Aorta (tissue), 5 donors: ENCODE data around the gene ADGRD2. TPM values are rescaled to one million over a fixed set of nuclear protein-coding genes. Genes with fewer than 3 reads are reported as not detected.
A peak's percentile ranks its signal among the peaks of the same experiment; 100 is the strongest.

ENCODE experiments used
- ATAC-seq: fragments of 200-7000 bp; cut with Tn5 transposase; one replicate; pipeline ENCODE4 v1.9.1; 2022; ENCODE audit warnings: moderate library complexity; ENCODE audit not compliant: low FRiP score
- DNase-seq, 2 donors: peaks; one replicate each; pipeline ENCODE4 v3.0.0-alpha.2; 2020
- H3K27ac ChIP-seq, 2 donors: one replicate each; pipeline ENCODE4 v1.5.1; 2013; ENCODE audit warnings: low read length in 2 of 2, mild to moderate bottlenecking in 2 of 2, moderate library complexity in 2 of 2, control low read depth in 1 of 2, inconsistent platforms in 1 of 2, low read depth in 1 of 2
- H3K27me3 ChIP-seq, 2 donors: one replicate each; pipeline ENCODE4 v1.6.1; 2013; ENCODE audit warnings: control low read depth in 1 of 2, low read length in 1 of 2, mild to moderate bottlenecking in 1 of 2, moderate library complexity in 1 of 2; ENCODE audit not compliant: insufficient read depth in 2 of 2, control insufficient read depth in 1 of 2
- H3K36me3 ChIP-seq, 2 donors: one replicate each; pipeline ENCODE4 v1.6.1; 2013; ENCODE audit warnings: control low read depth in 1 of 2, low read length in 1 of 2, mild to moderate bottlenecking in 1 of 2; ENCODE audit not compliant: insufficient read depth in 2 of 2, control insufficient read depth in 1 of 2
- H3K4me1 ChIP-seq, 2 donors: one replicate each; pipeline ENCODE4 v1.6.1; 2013; ENCODE audit warnings: low read length in 2 of 2, control low read depth in 1 of 2, mild to moderate bottlenecking in 1 of 2, moderate library complexity in 1 of 2; ENCODE audit not compliant: insufficient read depth in 2 of 2, control insufficient read depth in 1 of 2
- H3K4me3 ChIP-seq, 2 donors: one replicate each; pipeline ENCODE4 v1.5.1; 2013; ENCODE audit warnings: low read length in 2 of 2, control low read depth in 1 of 2, mild to moderate bottlenecking in 1 of 2
- H3K9me3 ChIP-seq: one replicate; pipeline ENCODE4 v1.6.1; 2013; ENCODE audit warnings: mild to moderate bottlenecking, low read length; ENCODE audit not compliant: control insufficient read depth
- WGBS, 2 donors: extraction: QIAGEN DNeasy Blood & Tissue Kit; methylation state at CpG; one replicate each; pipeline ENCODE4 v1.1.7; 2013; 5-methylcytosine and 5-hydroxymethylcytosine counted together
- intact Hi-C, 2 donors: fragments of 100-400 bp; cut with DNase I; formaldehyde crosslinking; loops; one replicate each; pipeline versions ENCODE4 v1.14.2 to v1.15.0; 2022
- polyA plus RNA-seq, 2 donors: library from polyadenylated mRNA; stranded (reverse); fragments of 200-250 nt; gene quantifications; one replicate each; pipeline ENCODE4 v1.2.3, GENCODE V29; 2013
- total RNA-seq, 2 donors: library from RNA; stranded (reverse); fragmentation: NEBNext Ultra II Directional; extraction: Animal tissue kit (Norgen Biotek cat#: 25700); gene quantifications; one replicate each; pipeline ENCODE4 v1.2.1, GENCODE V29; 2021
- donor health status: healthy with polysubstance abuse.
- donor health status: Bipolar disorder and iron deficiency.
- donor health status: DM: no; HTN: no; CAD: no.
- donor health status: DM: no; HTN: no; CAD: no.
- donor health status: DM: yes; HTN: yes; CAD: no.

Gene ADGRD2
- total and polyA plus RNA-seq, 4 donors: not detected

DNA sequence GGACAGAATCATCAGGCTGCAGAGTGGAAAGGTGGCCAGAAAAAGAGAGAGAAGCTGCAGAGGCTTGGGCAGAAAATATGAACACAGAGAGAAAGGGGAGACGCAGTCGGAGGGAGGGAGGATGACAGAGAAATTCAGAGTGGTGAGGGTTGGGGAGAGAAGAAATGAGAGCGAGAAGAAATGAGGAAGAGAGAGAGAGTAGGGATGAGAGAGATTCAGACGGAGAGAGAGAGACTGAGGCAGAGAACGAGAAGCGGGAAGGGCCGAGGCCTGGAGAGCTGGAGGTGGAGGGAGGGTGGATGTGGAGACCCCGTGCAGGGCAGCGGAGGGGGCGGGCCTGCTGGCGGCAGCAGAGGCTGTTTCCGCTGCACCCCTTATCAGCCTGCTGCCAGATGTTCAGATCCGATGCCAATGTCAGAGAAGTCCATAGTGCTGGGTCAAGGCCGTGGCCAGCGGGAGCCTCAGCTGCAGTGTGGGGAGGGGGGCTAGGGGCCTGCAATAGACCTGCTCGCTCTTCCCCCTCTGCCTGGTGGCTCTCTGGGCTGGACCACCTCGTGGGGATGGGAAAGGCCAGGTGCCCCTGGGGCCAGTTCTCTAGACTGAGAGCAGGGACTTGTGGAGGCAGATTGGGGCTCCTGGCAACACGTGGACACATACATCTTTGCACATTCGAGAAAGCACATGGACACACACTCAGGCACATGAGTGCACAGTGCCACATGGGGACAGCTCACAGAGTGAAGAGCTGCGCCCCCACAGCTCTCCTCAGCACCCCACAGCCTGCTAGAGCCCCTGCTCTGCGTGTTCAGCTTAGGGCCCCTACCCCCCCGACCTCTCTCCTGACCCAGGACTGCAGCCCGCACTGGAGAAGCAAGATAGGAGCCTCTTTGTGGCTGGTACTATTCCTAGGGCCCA is 61.9 kb downstream of the ADGRD2 start:
- WGBS, 2 donors: 68 to 70% methylated on average over 20 to 23 of the region's 23 CpGs
- intact Hi-C loops: no loop called here
- ATAC-seq: no peak

GRCh38 chr9:124512806-124513204 is 62.6 kb downstream of the ADGRD2 start:
- ATAC-seq (no peak), DNase-seq (no peak)
- 88 to 93% methylated on average over 8 to 9 of the region's 9 CpGs for WGBS, 2 donors
- H3K36me3 ChIP-seq: no peaks in the 10 kb centered on the region
- H3K4me1 ChIP-seq: no peaks in the 10 kb centered on the region
- H3K27ac ChIP-seq: no peak overlapping the region
- intact Hi-C loops: no loop called here
- no peak overlapping the region for H3K4me3 ChIP-seq
- H3K27me3 ChIP-seq: no peaks in the 10 kb centered on the region
- H3K9me3 ChIP-seq: no peaks in the 10 kb centered on the region

More for the DNA sequence above, 61.9 kb downstream of the ADGRD2 start:
- Histone ChIP-seq H3K27ac (no peak overlapping the region), H3K4me1 (no peaks in the 10 kb centered on the region), H3K4me3 (no peak overlapping the region), H3K27me3 (no peaks in the 10 kb centered on the region), H3K9me3 (no peaks in the 10 kb centered on the region), H3K36me3 (no peaks in the 10 kb centered on the region)
- no peak for DNase-seq

- WGBS, 2 donors: 20 to 22% methylated on average over 4 to 5 of the region's 5 CpGs
- DNase-seq: peak in 1 of 2 donors; percentile 48
- no peak for ATAC-seq
Observed at GRCh38 chr9:124513376-124513994, 63.2 kb downstream of the ADGRD2 start.

GRCh38 chr9:124514125-124514524 is 63.9 kb downstream of the ADGRD2 start:
- Histone ChIP-seq H3K27ac (no peak overlapping the region), H3K9me3 (no peaks in the 10 kb centered on the region), H3K4me1 (no peaks in the 10 kb centered on the region), H3K36me3 (no peaks in the 10 kb centered on the region), H3K4me3 (no peak overlapping the region), H3K27me3 (no peaks in the 10 kb centered on the region)
- intact Hi-C loops: no loop called here
- DNase-seq: no peak
- ATAC-seq: no peak
- WGBS, 2 donors: 78 to 83% methylated on average over 4 of the region's 4 CpGs

More at GRCh38 chr9:124513376-124513994, 63.2 kb downstream of the ADGRD2 start:
- Histone ChIP-seq H3K27me3 (no peaks in the 10 kb centered on the region), H3K4me1 (no peaks in the 10 kb centered on the region), H3K4me3 (no peak overlapping the region), H3K9me3 (no peaks in the 10 kb centered on the region), H3K27ac (no peak overlapping the region), H3K36me3 (no peaks in the 10 kb centered on the region)
- intact Hi-C loops: no loop called here

DNA sequence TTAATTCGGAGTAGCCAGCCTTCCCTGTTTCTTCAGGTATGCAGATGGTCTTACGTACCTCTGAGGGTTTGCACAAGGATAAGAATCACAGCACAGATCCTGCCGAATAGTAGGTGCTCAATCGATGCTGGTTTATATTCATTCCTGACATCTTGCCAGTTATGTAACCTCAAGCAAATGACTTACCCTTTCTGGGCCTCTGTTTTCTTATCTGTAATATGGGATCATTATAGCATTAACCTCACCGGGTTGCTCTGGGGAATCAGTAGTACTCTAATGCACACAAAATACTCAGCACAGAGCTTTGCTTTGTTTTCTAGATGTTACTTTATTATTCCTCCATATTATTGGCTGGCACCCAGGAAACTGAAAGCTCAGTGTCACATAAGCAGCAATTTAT is 64.6 kb downstream of the ADGRD2 start:
- Histone ChIP-seq H3K27me3 (no peaks in the 10 kb centered on the region), H3K9me3 (no peaks in the 10 kb centered on the region), H3K27ac (no peak overlapping the region), H3K36me3 (no peaks in the 10 kb centered on the region), H3K4me1 (no peaks in the 10 kb centered on the region), H3K4me3 (no peak overlapping the region)
- ATAC-seq (no peak), DNase-seq (no peak)
- intact Hi-C loops: no loop called here
- 79 to 82% methylated on average over 5 of the region's 5 CpGs for WGBS, 2 donors

DNA sequence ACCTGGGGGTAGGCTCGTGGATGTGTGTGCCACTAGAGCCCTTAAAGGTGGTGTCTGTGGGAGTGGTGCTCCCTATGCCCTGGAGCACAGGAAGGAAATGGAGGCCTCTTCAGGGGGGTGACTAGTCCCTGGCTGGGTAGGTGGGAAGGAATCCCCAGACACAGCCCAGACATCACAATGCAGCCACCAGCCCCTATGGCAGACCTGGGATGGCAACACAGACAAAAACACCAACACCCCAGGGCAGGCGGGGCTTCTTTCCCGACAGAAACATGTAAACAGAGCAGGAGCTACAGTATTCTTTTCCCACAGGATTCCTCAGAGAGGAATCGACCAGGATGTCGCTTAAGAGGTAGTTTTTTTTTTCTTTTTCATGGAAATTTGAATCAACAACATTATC is 67.3 kb downstream of the ADGRD2 start:
- no peak for ATAC-seq
- H3K4me3 ChIP-seq: no peak overlapping the region
- no peak for DNase-seq
- H3K4me1 ChIP-seq: no peaks in the 10 kb centered on the region
- H3K27me3 ChIP-seq: no peaks in the 10 kb centered on the region
- H3K36me3 ChIP-seq: no peaks in the 10 kb centered on the region
- WGBS, 2 donors: 86 to 88% methylated on average over 5 of the region's 5 CpGs
- no peak overlapping the region for H3K27ac ChIP-seq
- H3K9me3 ChIP-seq: no peaks in the 10 kb centered on the region
- intact Hi-C loops: no loop called here

DNA sequence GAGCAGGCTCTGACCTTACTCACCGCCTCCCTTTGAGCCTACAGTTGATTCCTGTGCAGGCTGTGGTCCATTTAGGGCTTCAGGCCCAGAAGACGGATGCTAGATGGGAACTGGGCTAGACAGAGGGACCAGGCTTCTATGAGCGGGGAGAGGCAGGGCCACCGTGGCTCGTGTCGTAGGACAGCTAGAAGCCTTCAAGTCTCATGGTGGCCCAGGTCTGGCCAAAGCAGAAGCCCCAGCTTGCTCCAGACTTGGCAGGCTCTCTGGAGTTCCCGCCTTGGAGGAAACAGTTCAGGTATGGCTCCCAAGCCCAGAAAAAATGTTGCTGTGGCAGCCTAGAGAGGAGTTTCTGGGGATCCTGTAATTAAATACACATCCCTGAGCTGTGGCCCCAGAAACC is 67.9 kb downstream of the ADGRD2 start:
- DNase-seq (no peak), ATAC-seq (no peak)
- Histone ChIP-seq H3K9me3 (no peaks in the 10 kb centered on the region), H3K4me1 (no peaks in the 10 kb centered on the region), H3K36me3 (no peaks in the 10 kb centered on the region), H3K27me3 (no peaks in the 10 kb centered on the region), H3K27ac (no peak overlapping the region), H3K4me3 (no peak overlapping the region)
- intact Hi-C loops: no loop called here
- WGBS, 2 donors: 93 to 97% methylated on average over 7 of the region's 7 CpGs

GRCh38 chr9:124520206-124520596 is 70.0 kb downstream of the ADGRD2 start:
- intact Hi-C loops: no loop called here
- no peak overlapping the region for H3K4me3 ChIP-seq
- no peaks in the 10 kb centered on the region for H3K9me3 ChIP-seq
- 70 to 73% methylated on average over 7 of the region's 7 CpGs for WGBS, 2 donors
- H3K27ac ChIP-seq: no peak overlapping the region
- H3K4me1 ChIP-seq: no peaks in the 10 kb centered on the region
- no peaks in the 10 kb centered on the region for H3K27me3 ChIP-seq
- ATAC-seq (no peak), DNase-seq (no peak)
- H3K36me3 ChIP-seq: no peaks in the 10 kb centered on the region

DNA sequence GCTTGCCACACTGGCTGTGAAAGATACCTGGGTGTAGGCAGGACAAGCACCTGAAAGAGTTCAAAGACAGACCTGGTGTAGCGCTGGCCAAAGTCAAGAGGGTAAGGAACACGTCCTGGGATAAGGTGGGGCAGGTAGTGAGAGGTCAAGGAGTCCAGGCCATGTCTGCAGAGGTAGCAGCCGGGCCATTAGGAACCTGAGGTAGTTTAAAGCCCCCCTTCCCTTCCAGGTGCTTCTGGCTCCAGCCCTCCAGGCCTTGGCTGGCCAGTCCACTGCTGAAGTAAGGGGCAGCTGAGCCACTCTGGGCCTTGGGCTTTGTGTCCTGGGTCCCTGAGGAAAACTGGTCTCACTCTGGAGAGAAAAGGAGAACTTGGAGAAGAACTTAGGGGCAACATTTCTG is 70.9 kb downstream of the ADGRD2 start:
- ATAC-seq: no peak

More for the DNA sequence above, 70.9 kb downstream of the ADGRD2 start:
- no peaks in the 10 kb centered on the region for H3K4me1 ChIP-seq
- H3K27ac ChIP-seq: no peak overlapping the region
- no peaks in the 10 kb centered on the region for H3K27me3 ChIP-seq
- 93 to 98% methylated on average over 3 of the region's 3 CpGs for WGBS, 2 donors
- H3K36me3 ChIP-seq: no peaks in the 10 kb centered on the region
- H3K4me3 ChIP-seq: no peak overlapping the region
- intact Hi-C loops: no loop called here
- H3K9me3 ChIP-seq: no peaks in the 10 kb centered on the region
- no peak for DNase-seq
